ACC112 (cell line): ENCODE results near the gene ANO5.
"Not testable (repeated sequence)": the region's sequence is repeated elsewhere in the genome, so short reads cannot be mapped to it uniquely, and the experiment has no call there.

Source experiments
- H2AFZ ChIP-seq: fragments of 200-600 bp; sonication (generic); one replicate; pipeline ENCODE4 v1.6.0; 2017; ENCODE audit warnings: antibody characterized with exemption, low read length; ENCODE audit not compliant: unreplicated experiment
- H3K27ac ChIP-seq: fragments of 200-600 bp; sonication (generic); 2 replicates; pipeline ENCODE4 v1.5.1; 2014; ENCODE audit warnings: low read depth, mild to moderate bottlenecking, antibody characterized with exemption, low read length, moderate library complexity
- H3K27me3 ChIP-seq: fragments of 200-600 bp; sonication (generic); 2 replicates; pipeline ENCODE4 v1.6.1; 2014; ENCODE audit warnings: mild to moderate bottlenecking, antibody characterized with exemption, low read length, moderate library complexity, mixed read lengths; ENCODE audit not compliant: insufficient read depth
- H3K36me3 ChIP-seq: fragments of 200-600 bp; sonication (generic); 2 replicates; pipeline ENCODE4 v1.6.1; 2016; ENCODE audit warnings: mild to moderate bottlenecking, antibody characterized with exemption, low read length, moderate library complexity, mixed read lengths; ENCODE audit not compliant: insufficient read depth
- H3K4me1 ChIP-seq: fragments of 200-600 bp; sonication (generic); one replicate; pipeline ENCODE4 v1.6.1; 2016; ENCODE audit warnings: low read length, mixed read lengths; ENCODE audit not compliant: insufficient read depth, unreplicated experiment, control insufficient read depth
- H3K4me3 ChIP-seq: fragments of 200-600 bp; sonication (generic); 2 replicates; pipeline ENCODE4 v1.5.1; 2014; ENCODE audit warnings: mild to moderate bottlenecking, low read depth, low read length
- H3K79me2 ChIP-seq: fragments of 200-600 bp; sonication (generic); one replicate; pipeline ENCODE4 v1.6.0; 2016; ENCODE audit warnings: low read length; ENCODE audit not compliant: control insufficient read depth, unreplicated experiment, insufficient read depth

Gene ANO5

GRCh38 chr11:22263613-22264012 is 70.7 kb downstream of the ANO5 start:
- H3K4me1 ChIP-seq: no peaks in the 10 kb centered on the region
- H3K79me2 ChIP-seq: no peaks in the 10 kb centered on the region
- H3K4me3 ChIP-seq: no peak overlapping the region
- no peak overlapping the region for H3K27ac ChIP-seq
- no peaks in the 10 kb centered on the region for H3K27me3 ChIP-seq
- H3K36me3 ChIP-seq: no peaks in the 10 kb centered on the region
- H2AFZ ChIP-seq: no peak overlapping the region

GRCh38 chr11:22268983-22269624 is 76.2 kb downstream of the ANO5 start:
- H3K4me1 ChIP-seq, H3K27ac ChIP-seq, H3K4me3 ChIP-seq, H3K79me2 ChIP-seq, H2AFZ ChIP-seq, H3K27me3 ChIP-seq, H3K36me3 ChIP-seq: not testable (repeated sequence)

GRCh38 chr11:22273781-22274180 is 80.9 kb downstream of the ANO5 start:
- Histone ChIP-seq H3K4me1 (no peaks in the 10 kb centered on the region), H3K79me2 (no peaks in the 10 kb centered on the region), H3K27me3 (no peaks in the 10 kb centered on the region), H3K4me3 (no peak overlapping the region), H3K36me3 (no peaks in the 10 kb centered on the region), H2AFZ (no peak overlapping the region), H3K27ac (no peak overlapping the region)

- no peaks in the 10 kb centered on the region for H3K79me2 ChIP-seq
Observed at GRCh38 chr11:22275600-22275999, 82.7 kb downstream of the ANO5 start.

GRCh38 chr11:22276535-22276934 is 83.7 kb downstream of the ANO5 start:
- Histone ChIP-seq H3K4me1 (no peaks in the 10 kb centered on the region), H3K27me3 (no peaks in the 10 kb centered on the region), H3K36me3 (no peaks in the 10 kb centered on the region), H2AFZ (no peak overlapping the region), H3K4me3 (no peak overlapping the region), H3K79me2 (no peaks in the 10 kb centered on the region), H3K27ac (no peak overlapping the region)

More at GRCh38 chr11:22275600-22275999, 82.7 kb downstream of the ANO5 start:
- no peak overlapping the region for H2AFZ ChIP-seq
- no peaks in the 10 kb centered on the region for H3K4me1 ChIP-seq
- no peaks in the 10 kb centered on the region for H3K36me3 ChIP-seq
- no peak overlapping the region for H3K4me3 ChIP-seq
- H3K27me3 ChIP-seq: no peaks in the 10 kb centered on the region
- no peak overlapping the region for H3K27ac ChIP-seq

GRCh38 chr11:22284991-22285390 is 92.1 kb downstream of the ANO5 start:
- not testable (repeated sequence) for H3K79me2 ChIP-seq, H3K36me3 ChIP-seq, H3K27me3 ChIP-seq, H3K4me3 ChIP-seq, H2AFZ ChIP-seq, H3K4me1 ChIP-seq, H3K27ac ChIP-seq

- H2AFZ ChIP-seq: no peak overlapping the region
- no peak overlapping the region for H3K27ac ChIP-seq
- no peak overlapping the region for H3K4me3 ChIP-seq
- H3K36me3 ChIP-seq: no peaks in the 10 kb centered on the region
- no peaks in the 10 kb centered on the region for H3K4me1 ChIP-seq
- no peaks in the 10 kb centered on the region for H3K79me2 ChIP-seq
- peaks cover 6% of the 10 kb centered on the region for H3K27me3 ChIP-seq
Observed at GRCh38 chr11:22302368-22302767, 109.5 kb downstream of the ANO5 start.

- Histone ChIP-seq H2AFZ (no peak overlapping the region), H3K4me1 (no peaks in the 10 kb centered on the region), H3K36me3 (no peaks in the 10 kb centered on the region)
Observed at GRCh38 chr11:22304337-22304961, 111.6 kb downstream of the ANO5 start.

GRCh38 chr11:22317656-22318055 is 124.8 kb downstream of the ANO5 start:
- Histone ChIP-seq H2AFZ (no peak overlapping the region), H3K27ac (no peak overlapping the region), H3K4me3 (no peak overlapping the region), H3K36me3 (no peaks in the 10 kb centered on the region), H3K4me1 (no peaks in the 10 kb centered on the region), H3K79me2 (no peaks in the 10 kb centered on the region), H3K27me3 (no peaks in the 10 kb centered on the region)

More at GRCh38 chr11:22304337-22304961, 111.6 kb downstream of the ANO5 start:
- no peak overlapping the region for H3K4me3 ChIP-seq
- no peaks in the 10 kb centered on the region for H3K79me2 ChIP-seq
- no peak overlapping the region for H3K27ac ChIP-seq
- H3K27me3 ChIP-seq: peaks cover 6% of the 10 kb centered on the region

GRCh38 chr11:22331771-22332170 is 138.9 kb downstream of the ANO5 start:
- H3K4me3 ChIP-seq: no peak overlapping the region
- no peaks in the 10 kb centered on the region for H3K36me3 ChIP-seq
- H3K27me3 ChIP-seq: peaks cover 7% of the 10 kb centered on the region; the same call in 1 of the 2 replicates
- no peak overlapping the region for H2AFZ ChIP-seq
- H3K79me2 ChIP-seq: no peaks in the 10 kb centered on the region
- no peaks in the 10 kb centered on the region for H3K4me1 ChIP-seq
- no peak overlapping the region for H3K27ac ChIP-seq
